Caco-2 (cell line): Measurements from ENCODE around the gene CPLX4. TPM values are rescaled to one million over a fixed set of nuclear protein-coding genes. Genes with fewer than 3 reads are reported as not detected.

Experiments used
- BruUV-seq: library from RNA; stranded (reverse); fragments of 400-500 nt; replicated peaks from 2 replicates; lab custom pipeline; 2021; lab: Mats Ljungman, UMichigan
- CTCF ChIA-PET: fragments of 300-600 bp; sonication (Branson Sonifier 250); formaldehyde crosslinking; loops from one replicate; lab custom pipeline; 2022; ENCODE audit warnings: antibody characterized with exemption; lab: Charles Lee
- POLR2A ChIA-PET: fragments of 300-600 bp; sonication (Branson Sonifier 250); formaldehyde crosslinking; loops from one replicate; lab custom pipeline; 2022; ENCODE audit warnings: antibody characterized with exemption; lab: Charles Lee
- DNase-seq, 2 experiments: peaks; one replicate each; pipeline versions ENCODE4 v3.0.0 to v3.0.0-alpha.2; 2020 to 2022
- H3K27me3 ChIP-seq: replicated peaks from 2 replicates; pipeline ENCODE4 v1.6.0; 2011; ENCODE audit warnings: low read length; ENCODE audit not compliant: control insufficient read depth, insufficient read depth
- H3K36me3 ChIP-seq: 2 replicates; pipeline ENCODE4 v1.5.1; 2011; ENCODE audit warnings: low read length; ENCODE audit not compliant: control insufficient read depth, insufficient read depth
- H3K4me1 ChIP-seq: fragments of 250-450 bp; sonication (Bioruptor Pico); 2 replicates; pipeline ENCODE4 v1.5.1; 2020; ENCODE audit warnings: mild to moderate bottlenecking
- H3K4me3 ChIP-seq: 2 replicates; pipeline ENCODE4 v1.5.1; 2011; ENCODE audit warnings: low read depth, mild to moderate bottlenecking, control low read depth, low read length
- H3K9me3 ChIP-seq: fragments of 250-450 bp; sonication (Bioruptor Pico); 2 replicates; pipeline ENCODE4 v1.5.1; 2020; ENCODE audit warnings: mild to moderate bottlenecking, moderate library complexity
- H3K27ac Mint-ChIP-seq: one replicate; pipeline ENCODE4 v1.8.0; 2022; ENCODE audit warnings: mixed read lengths; ENCODE audit not compliant: unreplicated experiment
- H3K27me3 Mint-ChIP-seq: one replicate; pipeline ENCODE4 v1.8.0; 2022; ENCODE audit warnings: mixed read lengths; ENCODE audit not compliant: insufficient read depth, unreplicated experiment
- H3K36me3 Mint-ChIP-seq: one replicate; pipeline ENCODE4 v1.8.0; 2022; ENCODE audit warnings: mild to moderate bottlenecking, mixed read lengths; ENCODE audit not compliant: insufficient read depth, unreplicated experiment
- H3K4me1 Mint-ChIP-seq: one replicate; pipeline ENCODE4 v1.8.0; 2022; ENCODE audit warnings: low read depth, mixed read lengths; ENCODE audit not compliant: unreplicated experiment
- H3K4me3 Mint-ChIP-seq: one replicate; pipeline ENCODE4 v1.8.0; 2022; ENCODE audit warnings: mild to moderate bottlenecking, moderate library complexity, mixed read lengths; ENCODE audit not compliant: unreplicated experiment
- H3K9me3 Mint-ChIP-seq: one replicate; pipeline ENCODE4 v1.8.0; 2022; ENCODE audit warnings: mixed read lengths; ENCODE audit not compliant: unreplicated experiment
- intact Hi-C: fragments of 100-400 bp; cut with micrococcal nuclease; formaldehyde crosslinking; loops from one replicate; pipeline ENCODE4 v1.10.0; 2022; ENCODE audit not compliant: unreplicated experiment
- total RNA-seq: library from RNA; stranded (reverse); gene quantifications from 2 replicates; pipeline ENCODE4 v1.2.3, GENCODE V29; 2022
- TF ChIP-seq, protein P1 (sequence below), 2 experiments: fragments of 200-600 bp in 1 of 2; IDR thresholded peaks; 1 replicate in 1 of 2; 2 replicates in 1 of 2; pipeline versions ENCODE4 v1.5.1 to v1.8.0; 2011 to 2022; ENCODE audit warnings: antibody characterized with exemption in 1 of 2, control low read depth in 1 of 2, inconsistent platforms in 1 of 2, low read depth in 1 of 2, low read length in 1 of 2, mild to moderate bottlenecking in 1 of 2, moderate library complexity in 1 of 2; ENCODE audit not compliant: insufficient read depth in 1 of 2, severe bottlenecking in 1 of 2, unreplicated experiment in 1 of 2

Gene CPLX4
- total RNA-seq, 1 experiment from 2014 or later = not detected

DNA sequence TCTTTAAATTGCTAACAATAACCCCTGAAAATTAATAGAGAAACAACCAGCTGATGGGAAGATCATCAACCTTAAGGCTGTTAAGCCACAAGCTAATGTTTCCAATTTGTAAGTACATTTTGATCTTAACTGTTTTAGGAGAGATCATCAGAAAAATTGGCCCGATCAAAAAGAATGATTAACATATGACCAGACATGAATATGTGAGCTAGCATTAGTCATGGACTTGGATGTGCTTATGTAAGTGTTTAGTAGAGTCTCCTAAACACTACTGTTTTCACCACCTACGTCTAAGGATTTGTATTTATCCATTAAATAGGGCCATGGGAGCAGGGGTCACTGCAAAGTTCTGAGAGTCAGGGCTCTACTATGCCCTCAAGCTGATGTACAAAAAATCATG, 36.3 kb upstream of the CPLX4 start:
- Histone ChIP-seq H3K27me3 (no peaks in the 10 kb centered on the region), H3K4me1 (no peaks in the 10 kb centered on the region), H3K36me3 (no peaks in the 10 kb centered on the region), H3K9me3 (no peaks in the 10 kb centered on the region), H3K4me3 (no peak overlapping the region)
- Mint-ChIP-seq H3K4me1 (no peaks in the 10 kb centered on the region), H3K36me3 (peaks cover 9% of the 10 kb centered on the region), H3K9me3 (no peaks in the 10 kb centered on the region), H3K4me3 (no peak overlapping the region), H3K27me3 (no peaks in the 10 kb centered on the region), H3K27ac (no peak overlapping the region)
- intact Hi-C loops = no loop called here
- TF ChIP-seq, protein P1, sequence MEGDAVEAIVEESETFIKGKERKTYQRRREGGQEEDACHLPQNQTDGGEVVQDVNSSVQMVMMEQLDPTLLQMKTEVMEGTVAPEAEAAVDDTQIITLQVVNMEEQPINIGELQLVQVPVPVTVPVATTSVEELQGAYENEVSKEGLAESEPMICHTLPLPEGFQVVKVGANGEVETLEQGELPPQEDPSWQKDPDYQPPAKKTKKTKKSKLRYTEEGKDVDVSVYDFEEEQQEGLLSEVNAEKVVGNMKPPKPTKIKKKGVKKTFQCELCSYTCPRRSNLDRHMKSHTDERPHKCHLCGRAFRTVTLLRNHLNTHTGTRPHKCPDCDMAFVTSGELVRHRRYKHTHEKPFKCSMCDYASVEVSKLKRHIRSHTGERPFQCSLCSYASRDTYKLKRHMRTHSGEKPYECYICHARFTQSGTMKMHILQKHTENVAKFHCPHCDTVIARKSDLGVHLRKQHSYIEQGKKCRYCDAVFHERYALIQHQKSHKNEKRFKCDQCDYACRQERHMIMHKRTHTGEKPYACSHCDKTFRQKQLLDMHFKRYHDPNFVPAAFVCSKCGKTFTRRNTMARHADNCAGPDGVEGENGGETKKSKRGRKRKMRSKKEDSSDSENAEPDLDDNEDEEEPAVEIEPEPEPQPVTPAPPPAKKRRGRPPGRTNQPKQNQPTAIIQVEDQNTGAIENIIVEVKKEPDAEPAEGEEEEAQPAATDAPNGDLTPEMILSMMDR (IDR thresholded peaks at IDR 0.05; ENCODE audit: insufficient read depth in 1 of 2, low read depth in 1 of 2, low read length in 1 of 2, severe bottlenecking in 1 of 2, unreplicated experiment in 1 of 2) = no peak
- no TSS peak for BruUV-seq
- no peak for DNase-seq
- ChIA-PET CTCF (no interaction called here), POLR2A (no interaction called here)

DNA sequence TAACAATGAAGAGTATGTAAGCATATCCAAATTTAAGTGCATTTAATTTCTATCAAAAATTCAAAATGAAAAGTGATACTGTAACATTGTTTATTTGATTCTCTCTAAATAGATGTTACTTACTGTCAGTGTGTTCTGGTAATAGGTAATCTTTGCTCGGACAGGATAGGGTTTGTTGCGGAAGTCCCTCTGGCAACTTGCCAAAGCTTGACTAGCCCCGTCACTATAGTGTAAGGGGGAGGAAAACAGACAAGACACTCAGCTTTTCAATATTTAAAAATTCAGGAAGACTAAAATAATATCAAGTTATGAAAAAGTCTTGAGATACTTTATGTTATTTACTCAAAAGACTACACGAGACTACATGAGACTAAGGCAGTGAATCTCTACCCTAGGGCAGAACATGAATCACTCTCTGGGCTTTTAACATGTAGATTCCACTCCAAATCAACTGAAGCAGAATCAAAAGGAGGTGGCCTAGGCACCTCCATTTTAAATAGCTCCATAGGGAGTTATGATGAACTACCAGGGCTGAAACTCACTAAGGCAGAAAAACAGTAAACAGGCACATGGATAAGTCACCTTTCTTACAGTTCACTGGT, 34.7 kb upstream of the CPLX4 start:
- H3K9me3 ChIP-seq = no peaks in the 10 kb centered on the region
- H3K4me1 Mint-ChIP-seq = no peaks in the 10 kb centered on the region
- H3K27me3 ChIP-seq = no peaks in the 10 kb centered on the region
- no peak overlapping the region for H3K4me3 Mint-ChIP-seq
- no peak for DNase-seq
- TF ChIP-seq, protein P1 (IDR thresholded peaks at IDR 0.05; ENCODE audit: insufficient read depth in 1 of 2, low read depth in 1 of 2, low read length in 1 of 2, severe bottlenecking in 1 of 2, unreplicated experiment in 1 of 2) = no peak
- H3K36me3 Mint-ChIP-seq = peaks cover 17% of the 10 kb centered on the region
- no peaks in the 10 kb centered on the region for H3K9me3 Mint-ChIP-seq
- CTCF ChIA-PET = no interaction called here
- no TSS peak for BruUV-seq
- H3K4me1 ChIP-seq = no peaks in the 10 kb centered on the region
- H3K27me3 Mint-ChIP-seq = no peaks in the 10 kb centered on the region
- no peaks in the 10 kb centered on the region for H3K36me3 ChIP-seq
- POLR2A ChIA-PET = no interaction called here
- H3K27ac Mint-ChIP-seq = no peak overlapping the region
- intact Hi-C loops = no loop called here
- H3K4me3 ChIP-seq = no peak overlapping the region

DNA sequence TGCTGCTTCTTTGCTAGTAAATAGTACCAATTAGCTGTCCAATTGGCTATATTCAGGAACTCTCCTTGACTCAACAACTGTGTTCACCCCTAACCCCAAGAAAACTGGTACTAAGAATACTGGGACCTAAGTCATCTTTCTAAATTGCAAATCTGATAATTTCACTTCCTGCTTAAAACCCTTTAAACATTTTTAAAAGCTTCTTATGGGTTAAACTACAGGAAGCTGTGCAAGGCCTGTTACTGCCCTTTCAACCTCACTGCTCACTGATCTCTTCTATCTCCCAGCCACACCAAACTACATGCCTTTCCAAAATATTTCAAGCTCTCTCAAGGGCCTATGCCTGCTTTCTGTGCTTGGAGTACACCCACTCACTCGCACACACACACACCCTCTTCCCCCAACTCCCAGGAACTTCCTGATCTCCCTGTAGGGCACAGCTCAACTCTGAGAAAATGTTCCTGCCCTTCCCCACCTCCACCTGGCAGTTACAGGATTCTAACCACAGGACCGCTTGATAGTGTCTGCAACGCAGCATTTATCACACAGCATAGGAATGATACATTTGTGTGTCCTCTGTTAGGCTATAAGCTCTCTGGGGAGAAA, 33.9 kb upstream of the CPLX4 start:
- Histone ChIP-seq H3K36me3 (no peaks in the 10 kb centered on the region), H3K9me3 (no peaks in the 10 kb centered on the region), H3K27me3 (no peaks in the 10 kb centered on the region), H3K4me1 (no peaks in the 10 kb centered on the region), H3K4me3 (no peak overlapping the region)
- Mint-ChIP-seq H3K4me1 (no peaks in the 10 kb centered on the region), H3K4me3 (no peak overlapping the region), H3K9me3 (no peaks in the 10 kb centered on the region), H3K27ac (no peak overlapping the region), H3K27me3 (no peaks in the 10 kb centered on the region), H3K36me3 (peaks cover 19% of the 10 kb centered on the region)
- DNase-seq = no peak
- ChIA-PET CTCF (no interaction called here), POLR2A (no interaction called here)
- intact Hi-C loops = no loop called here
- TF ChIP-seq, protein P1 (IDR thresholded peaks at IDR 0.05; ENCODE audit: insufficient read depth in 1 of 2, low read depth in 1 of 2, low read length in 1 of 2, severe bottlenecking in 1 of 2, unreplicated experiment in 1 of 2) = no peak
- no TSS peak for BruUV-seq
